Activated CD8-positive, alpha-beta T cell treated with anti-CD3 and anti-CD28 coated beads for 36 hours (primary cell): ENCODE results near the gene MMRN2. TPM values are rescaled to one million over a fixed set of nuclear protein-coding genes. Genes with fewer than 3 reads are reported as not detected.
"Not testable (repeated sequence)": the region's sequence is repeated elsewhere in the genome, so short reads cannot be mapped to it uniquely, and the experiment has no call there.

Source experiments
- ATAC-seq: fragments of 200-7000 bp; cut with Tn5 transposase; one replicate; pipeline ENCODE4 v1.10.0; 2021; ENCODE audit warnings: mild to moderate bottlenecking, moderate library complexity
- CTCF ChIA-PET: fragments of 350-600 bp; sonication (Branson Sonifier 250); formaldehyde crosslinking; loops from one replicate; lab custom pipeline; 2021; ENCODE audit warnings: antibody characterized with exemption; lab: Charles Lee
- POLR2A ChIA-PET: fragments of 350-600 bp; sonication (Branson Sonifier 250); formaldehyde crosslinking; loops from one replicate; lab custom pipeline; 2021; ENCODE audit warnings: antibody characterized with exemption; lab: Charles Lee
- DNase-seq: peaks from one replicate; pipeline ENCODE4 v3.0.0-alpha.2; 2020
- H3K27ac Mint-ChIP-seq: one replicate; pipeline ENCODE4 v1.8.0; 2021; ENCODE audit warnings: mild to moderate bottlenecking, mixed read lengths
- H3K27me3 Mint-ChIP-seq: one replicate; pipeline ENCODE4 v1.8.0; 2021; ENCODE audit warnings: mixed read lengths
- H3K36me3 Mint-ChIP-seq: one replicate; pipeline ENCODE4 v1.8.0; 2021; ENCODE audit warnings: low read depth, mixed read lengths
- H3K4me1 Mint-ChIP-seq: one replicate; pipeline ENCODE4 v1.8.0; 2021; ENCODE audit warnings: low read depth, mixed read lengths
- H3K4me3 Mint-ChIP-seq: one replicate; pipeline ENCODE4 v1.8.0; 2021; ENCODE audit warnings: mild to moderate bottlenecking, moderate library complexity, mixed read lengths
- H3K9me3 Mint-ChIP-seq: one replicate; pipeline ENCODE4 v1.8.0; 2021; ENCODE audit warnings: mixed read lengths
- CTCF ChIP-seq: fragments of 200-600 bp; IDR thresholded peaks from one replicate; pipeline ENCODE4 v1.8.0; 2022; ENCODE audit warnings: antibody characterized with exemption, mild to moderate bottlenecking
- intact Hi-C: fragments of 100-400 bp; cut with micrococcal nuclease; formaldehyde crosslinking; loops from one replicate; pipeline ENCODE4 v1.10.0; 2022
- total RNA-seq, 2 experiments: library from RNA; stranded (reverse); gene quantifications; one replicate each; pipeline ENCODE4 v1.2.3, GENCODE V29; 2021

MMRN2 gene
- total RNA-seq, 2 experiments from 2014 or later = not detected

GRCh38 chr10:86979977-86980448 lies 22.6 kb upstream of the MMRN2 start:
- Mint-ChIP-seq H3K4me3 (no peak overlapping the region), H3K27me3 (peaks cover 5% of the 10 kb centered on the region), H3K36me3 (no peaks in the 10 kb centered on the region), H3K27ac (no peak overlapping the region), H3K9me3 (no peaks in the 10 kb centered on the region), H3K4me1 (no peaks in the 10 kb centered on the region)
- intact Hi-C loops = no loop called here
- DNase-seq (no peak), ATAC-seq (no peak)
- TF ChIP-seq CTCF = no peak
- CTCF ChIA-PET = interaction anchor here (0.8 to 1.0 kb wide), 2 partner anchors 11 to 13 kb away, joined by 3 read pairs; partner anchors contain the start of gene ADIRF
- POLR2A ChIA-PET = interaction anchor here (0.7 kb wide), 1 partner anchor 9 kb away, joined by 3 read pairs; no protein-coding TSS in a partner anchor

- DNase-seq = no peak
- TF ChIP-seq CTCF = no peak
- H3K4me1 Mint-ChIP-seq = no peaks in the 10 kb centered on the region
- H3K36me3 Mint-ChIP-seq = no peaks in the 10 kb centered on the region
- H3K9me3 Mint-ChIP-seq = no peaks in the 10 kb centered on the region
- no peak overlapping the region for H3K27ac Mint-ChIP-seq
- peaks cover 5% of the 10 kb centered on the region for H3K27me3 Mint-ChIP-seq
- CTCF ChIA-PET = no interaction called here
- intact Hi-C loops = no loop called here
- no peak overlapping the region for H3K4me3 Mint-ChIP-seq
- ATAC-seq = no peak
- POLR2A ChIA-PET = interaction anchor here (0.7 kb wide), 1 partner anchor 8 kb away, joined by 3 read pairs; no protein-coding TSS in a partner anchor
These were observed 21.9 kb upstream of the MMRN2 start for GRCh38 chr10:86979296-86979818.

- intact Hi-C loops, H3K27me3 Mint-ChIP-seq, POLR2A ChIA-PET, H3K9me3 Mint-ChIP-seq, H3K27ac Mint-ChIP-seq, H3K4me3 Mint-ChIP-seq, H3K36me3 Mint-ChIP-seq, CTCF ChIA-PET, DNase-seq, H3K4me1 Mint-ChIP-seq, ATAC-seq: not testable (repeated sequence)
These were observed 21.0 kb upstream of the MMRN2 start for GRCh38 chr10:86978457-86978856.

- DNase-seq = no peak
- TF ChIP-seq CTCF = no peak
- Mint-ChIP-seq H3K27me3 (peaks cover 2% of the 10 kb centered on the region), H3K4me1 (peaks cover 4% of the 10 kb centered on the region), H3K27ac (no peak overlapping the region), H3K36me3 (no peaks in the 10 kb centered on the region), H3K4me3 (no peak overlapping the region), H3K9me3 (no peaks in the 10 kb centered on the region)
- intact Hi-C loops = no loop called here
- ATAC-seq = no peak
- ChIA-PET CTCF (interaction anchor here (1.7 kb wide), 1 partner anchor 10 kb away, joined by 4 read pairs; no protein-coding TSS in a partner anchor), POLR2A (no interaction called here)
These were observed 19.1 kb upstream of the MMRN2 start for GRCh38 chr10:86976362-86977056.

GRCh38 chr10:86974484-86974883 lies 17.1 kb upstream of the MMRN2 start:
- intact Hi-C loops = no loop called here
- Mint-ChIP-seq H3K9me3 (no peaks in the 10 kb centered on the region), H3K27me3 (peaks cover 2% of the 10 kb centered on the region), H3K4me3 (no peak overlapping the region), H3K4me1 (peaks cover 10% of the 10 kb centered on the region), H3K27ac (no peak overlapping the region), H3K36me3 (no peaks in the 10 kb centered on the region)
- POLR2A ChIA-PET = no interaction called here
- no peak for TF ChIP-seq CTCF
- DNase-seq (no peak), ATAC-seq (no peak)
- CTCF ChIA-PET = no interaction called here
